K562 (cell line): ENCODE data around the gene ECI2. TPM values are rescaled to one million over a fixed set of nuclear protein-coding genes. Genes with fewer than 3 reads are reported as not detected.

Experiments used
- ATAC-seq: fragments of 200-7000 bp; cut with Tn5 transposase; 3 replicates; pipeline ENCODE4 v1.9.1; 2020; ENCODE audit warnings: moderate library complexity
- BruUV-seq: library from RNA; stranded (reverse); fragments of 400-500 nt; replicated peaks from 2 replicates; lab custom pipeline; 2021; lab: Mats Ljungman, UMichigan
- CTCF ChIA-PET: fragments of 300-600 bp; formaldehyde crosslinking; extraction: SDS; loops from one replicate; lab custom pipeline; 2021; ENCODE audit warnings: low intra/inter-chr PET ratio; lab: Yijun Ruan, JAX
- POLR2A ChIA-PET: fragments of 300-600, 350-650 bp; sonication (Branson Sonifier 250); formaldehyde crosslinking; extraction: SDS; loops from one replicate; lab custom pipeline; 2021; ENCODE audit warnings: antibody characterized with exemption, inconsistent platforms; lab: Yijun Ruan, JAX
- DNase-seq, 4 experiments: peaks; one replicate each; pipeline versions ENCODE4 v3.0.0 to v3.0.0-alpha.2; 2011 to 2018; ENCODE audit warnings: low spot score in 3 of 4, mixed read lengths in 3 of 4; ENCODE audit errors: extremely low read depth in 1 of 4
- FAIRE-seq: peaks from 2 replicates; lab custom pipeline; 2011; peaks lifted over from hg19 to GRCh38; lab: Jason Lieb, UNC
- H2AFZ ChIP-seq: 2 replicates; pipeline ENCODE4 v1.6.0; 2011; ENCODE audit warnings: low read depth, low read length, control low read depth, inconsistent platforms
- H3K27ac ChIP-seq: fragments of 200-600 bp; 3 replicates; pipeline ENCODE4 v1.8.0; 2011; ENCODE audit warnings: low read depth, mild to moderate bottlenecking, control low read depth, inconsistent platforms, low read length, moderate library complexity, mixed read lengths; ENCODE audit errors: extremely low read depth
- H3K27me3 ChIP-seq, 2 experiments: fragments of 300-600 bp in 1 of 2; 2 replicates in 1 of 2; 3 replicates in 1 of 2; pipeline versions ENCODE4 v1.6.0 to v1.8.0; 2011; ENCODE audit warnings: inconsistent platforms in 2 of 2, low read length in 2 of 2, mild to moderate bottlenecking in 1 of 2, mixed read lengths in 1 of 2, moderate library complexity in 1 of 2; ENCODE audit not compliant: control insufficient read depth in 2 of 2, insufficient read depth in 2 of 2
- H3K36me3 ChIP-seq: fragments of 300-600 bp; 3 replicates; pipeline ENCODE4 v1.8.0; 2011; ENCODE audit warnings: mild to moderate bottlenecking, low read length, inconsistent platforms; ENCODE audit not compliant: control insufficient read depth, insufficient read depth
- H3K4me1 ChIP-seq, 2 experiments: fragments of 200-600 bp in 1 of 2; replicated peaks in 1 of 2; 2 replicates in 1 of 2; 3 replicates in 1 of 2; pipeline versions ENCODE4 v1.5.1 to v1.8.0; 2011; ENCODE audit warnings: inconsistent platforms in 2 of 2, low read length in 2 of 2, mild to moderate bottlenecking in 1 of 2, mixed read lengths in 1 of 2, moderate library complexity in 1 of 2; ENCODE audit not compliant: control insufficient read depth in 2 of 2, insufficient read depth in 2 of 2
- H3K4me2 ChIP-seq: 2 replicates; pipeline ENCODE4 v1.6.1; 2011; ENCODE audit warnings: low read length, control low read depth, inconsistent platforms, mixed read lengths; ENCODE audit not compliant: insufficient read depth
- H3K4me3 ChIP-seq: fragments of 200-600 bp; sonication (generic), shearing (Covaris generic); 2 replicates; pipeline ENCODE4 v1.5.1; 2016; ENCODE audit warnings: control low read depth, inconsistent platforms
- H3K79me2 ChIP-seq: fragments of 200-600 bp; 3 replicates; pipeline ENCODE4 v1.8.0; 2011; ENCODE audit warnings: low read length, inconsistent platforms; ENCODE audit not compliant: control insufficient read depth, insufficient read depth
- H3K9ac ChIP-seq, 2 experiments: 2 replicates each; pipeline versions ENCODE4 v1.6.0 to v1.6.1; 2011; ENCODE audit warnings: low read depth in 2 of 2, low read length in 2 of 2, control low read depth in 1 of 2, inconsistent platforms in 1 of 2, mild to moderate bottlenecking in 1 of 2, mixed read lengths in 1 of 2; ENCODE audit not compliant: insufficient read depth in 1 of 2
- H3K9me1 ChIP-seq: one replicate; pipeline ENCODE4 v1.6.0; 2011; ENCODE audit warnings: inconsistent platforms, mild to moderate bottlenecking, low read length, moderate library complexity; ENCODE audit not compliant: control insufficient read depth, insufficient read depth
- H3K9me3 ChIP-seq: replicated peaks from 2 replicates; pipeline ENCODE4 v1.5.1; 2011; ENCODE audit warnings: low read depth, low read length, inconsistent platforms; ENCODE audit not compliant: control insufficient read depth, insufficient read depth
- H4K20me1 ChIP-seq: replicated peaks from 2 replicates; pipeline ENCODE4 v1.6.1; 2011; ENCODE audit warnings: low read length, inconsistent platforms, mixed read lengths; ENCODE audit not compliant: control insufficient read depth, insufficient read depth
- DACH1 ChIP-seq: fragments of 450-650 bp; IDR thresholded peaks from 2 replicates; pipeline ENCODE4 v1.6.1; 2018; ENCODE audit not compliant: partially characterized antibody
- DEAF1 ChIP-seq: fragments of 450-650 bp; formaldehyde crosslinking; IDR thresholded peaks from 2 replicates; pipeline ENCODE4 v1.4.0; 2020; ENCODE audit warnings: mild to moderate bottlenecking, moderate library complexity
- HMBOX1 ChIP-seq: sonication (generic); IDR thresholded peaks from 2 replicates; pipeline ENCODE4 v1.6.1; 2016
- SPI1 ChIP-seq: IDR thresholded peaks from 2 replicates; pipeline ENCODE4 v1.6.1; 2011; ENCODE audit warnings: low read depth, low read length, control low read depth, borderline replicate concordance
- THRB ChIP-seq: fragments of 450-650 bp; formaldehyde crosslinking; conservative IDR thresholded peaks from 2 replicates; pipeline ENCODE4 v1.4.0; 2022; ENCODE audit warnings: mild to moderate bottlenecking, missing genetic modification characterization
- ZBTB2 ChIP-seq: fragments of 450-650 bp; IDR thresholded peaks from 2 replicates; pipeline ENCODE4 v1.6.1; 2016; ENCODE audit warnings: antibody characterized with exemption
- ZNF174 ChIP-seq: fragments of 250-450 bp; sonication (Bioruptor Pico); IDR thresholded peaks from 2 replicates; pipeline ENCODE4 v1.4.0; 2020; ENCODE audit warnings: mild to moderate bottlenecking
- WGBS: fragments of 100-300 bp; shearing (Covaris generic); methylation state at CpG from one replicate; pipeline ENCODE4 v1.1.6; 2016; ENCODE audit warnings: low coverage, mixed read lengths; ENCODE audit not compliant: insufficient coverage; ENCODE audit errors: missing lambda C conversion rate; 5-methylcytosine and 5-hydroxymethylcytosine counted together
- in situ Hi-C: fragments of 300-500 bp; cut with MboI; formaldehyde crosslinking; loops from 4 replicates; pipeline ENCODE4 v1.15.0; 2018; ENCODE audit warnings: inconsistent platforms, mixed read lengths
- intact Hi-C: fragments of 100-400 bp; cut with micrococcal nuclease; formaldehyde crosslinking; loops from 2 replicates; pipeline ENCODE4 v1.14.2; 2022
- polyA plus RNA-seq, 8 experiments: library from polyadenylated mRNA; depleted of rRNA in 4 of 8; stranded (reverse) in 5 of 8; unstranded in 3 of 8; fragments of >200 nt; fragmentation: Nextera tagmentation in 2 of 8; fragmentation: Illumina TruSeq in 1 of 8; extraction: Ambion mirVana in 2 of 8; extraction: Trizol in 1 of 8; gene quantifications; 2 replicates each; pipeline versions ENCODE4 v1.2.1 to v1.2.3, GENCODE V29; 2011 to 2014; ENCODE audit warnings: inconsistent platforms in 1 of 8, missing spikeins in 1 of 8
- total RNA-seq, 7 experiments: library from RNA; depleted of rRNA in 6 of 7; stranded (reverse); fragments of >200 nt in 6 of 7; fragmentation: Illumina TruSeq in 2 of 7; extraction: Trizol in 2 of 7; gene quantifications; 2 replicates each; pipeline versions ENCODE4 v1.2.1 to v1.2.3, GENCODE V29; 2011 to 2021; ENCODE audit warnings: low replicate concordance in 1 of 7

ECI2 gene
- total and polyA plus RNA-seq, 9 of the 15 experiments (the other 6 are each of a cell fraction or from before 2014, with no cell fraction given) = 80.7 to 377 (median 142) TPM

- intact Hi-C loops (no loop called here), in situ Hi-C loops (loop anchor here (10.0 kb wide), 1 partner anchor 428 kb away; no protein-coding TSS in a partner anchor)
- Histone ChIP-seq H3K79me2 (no peaks in the 10 kb centered on the region), H3K27me3 (no peaks in the 10 kb centered on the region), H3K36me3 (no peaks in the 10 kb centered on the region), H2AFZ (peak overlapping the region; percentile 44), H3K4me1 (peaks cover 0 to 23% of the 10 kb centered on the region in 2 experiments; a peak in 2 of 5 replicates), H3K4me2 (no peak overlapping the region), H4K20me1 (no peaks in the 10 kb centered on the region), H3K9me1 (no peaks in the 10 kb centered on the region), H3K27ac (no peak overlapping the region), H3K4me3 (no peak overlapping the region), H3K9me3 (peaks cover 6% of the 10 kb centered on the region), H3K9ac (no peak overlapping the region)
- CTCF ChIA-PET = no interaction called here
- TF ChIP-seq DEAF1 = no peak
- peak; percentile 27; the same call in 1 of the 2 replicates for TF ChIP-seq SPI1
- peak; percentile 75 for TF ChIP-seq HMBOX1
- TF ChIP-seq ZBTB2 = no peak
- no peak for TF ChIP-seq ZNF174 (CRISPR knock-in tag)
- no peak for TF ChIP-seq THRB (CRISPR knock-in tag)
- peak; percentile 65 for TF ChIP-seq DACH1
- WGBS = 8% methylated on average over 3 of the region's 3 CpGs
- ATAC-seq = no peak
- BruUV-seq = no TSS peak
- DNase-seq = peak in 1 of 4 experiments; percentile 6
- FAIRE-seq = peak; percentile 49
- POLR2A ChIA-PET = interaction anchor here (0.6 kb wide), 1 partner anchor 50 kb away, joined by 3 read pairs; no protein-coding TSS in a partner anchor
These were observed 37.0 kb upstream of the ECI2 start for GRCh38 chr6:4172368-4172767.
